HCT116 (cell line): Measurements from ENCODE around the gene PLCD4.

ENCODE experiments used
- ATF3 ChIP-seq: IDR thresholded peaks from 2 replicates; pipeline ENCODE4 v1.6.1; 2012
- CTCF ChIP-seq, 3 experiments: fragments of 200-600 bp in 1 of 3; sonication (generic) in 1 of 3; IDR thresholded peaks in 2 of 3; conservative IDR thresholded peaks in 1 of 3; 2 replicates each; pipeline ENCODE4 v1.5.1; 2012 to 2017; ENCODE audit warnings: low read depth in 2 of 3, low read length in 2 of 3, antibody characterized with exemption in 1 of 3, borderline replicate concordance in 1 of 3, control low read depth in 1 of 3, mild to moderate bottlenecking in 1 of 3, mixed read lengths in 1 of 3, mixed run types in 1 of 3, moderate library complexity in 1 of 3; ENCODE audit not compliant: insufficient read depth in 1 of 3
- RAD21 ChIP-seq: IDR thresholded peaks from 2 replicates; pipeline ENCODE4 v1.6.1; 2012; ENCODE audit warnings: low read depth, mild to moderate bottlenecking

DNA sequence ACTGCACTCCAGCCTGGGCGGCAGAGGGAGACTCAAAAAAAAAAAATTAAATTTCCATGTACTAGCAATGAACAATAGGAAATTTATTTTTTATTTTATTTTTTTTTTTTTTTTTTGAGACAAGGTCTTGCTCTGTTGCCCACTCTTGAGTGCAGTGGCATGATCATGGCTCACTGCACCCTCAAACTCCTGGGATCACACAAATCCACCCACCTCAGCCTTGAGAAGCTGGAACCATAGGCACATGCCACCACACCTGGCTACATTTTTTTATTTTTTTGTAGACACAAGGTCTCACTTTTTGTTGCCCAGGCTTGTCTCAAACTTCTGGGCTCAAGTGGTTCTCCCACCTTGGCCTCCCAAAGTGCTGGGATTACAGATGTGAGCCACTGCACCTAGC is 22.2 kb upstream of the PLCD4 start:
- TF ChIP-seq CTCF (IDR thresholded peaks at IDR 0.05 in 2 of 3, conservative IDR thresholded peaks at IDR 0.05 in 1 of 3; ENCODE audit: borderline replicate concordance in 1 of 3, insufficient read depth in 1 of 3, low read depth in 2 of 3, low read length in 2 of 3) (no peak), ATF3 (no peak), RAD21 (no peak)
